ENCODE data around the gene GYPC.

Gene GYPC

GRCh38 chr2:126722081-126722480, 66.1 kb downstream of the GYPC start:
- TF ChIP-seq CTCF (IDR thresholded peaks at IDR 0.05; ENCODE audit: low read depth, low read length): no peak
- no peak for TF ChIP-seq EZH2phosphoT487 (IDR thresholded peaks at IDR 0.05; ENCODE audit: low read depth)
- no peak overlapping the region for H2AFZ ChIP-seq (ENCODE audit: low read depth, low read length)
- H3K36me3 ChIP-seq (replicated peaks; ENCODE audit: low read depth, low read length): peaks cover 4% of the 10 kb centered on the region
- H3K4me1 ChIP-seq (ENCODE audit: low read length): no peaks in the 10 kb centered on the region
- no peak overlapping the region for H3K27ac ChIP-seq (ENCODE audit: low read length)
- H3K9ac ChIP-seq (ENCODE audit: low read length): no peak overlapping the region
- no peaks in the 10 kb centered on the region for H3K79me2 ChIP-seq (ENCODE audit: low read length)
- no peak overlapping the region for H3K4me3 ChIP-seq (ENCODE audit: low read length)
- H3K27me3 ChIP-seq (ENCODE audit: low read depth, low read length): no peaks in the 10 kb centered on the region
- no peaks in the 10 kb centered on the region for H4K20me1 ChIP-seq (ENCODE audit: insufficient read depth, low read length)
- no peak overlapping the region for H3K4me2 ChIP-seq (ENCODE audit: low read length)
- H3K9me3 ChIP-seq (ENCODE audit: insufficient read depth, low read length): peaks cover 10% of the 10 kb centered on the region; the same call in 1 of the 2 replicates

GRCh38 chr2:126722546-126722945, 66.6 kb downstream of the GYPC start:
- no peak overlapping the region for H3K4me3 ChIP-seq (ENCODE audit: low read length)
- no peaks in the 10 kb centered on the region for H3K4me1 ChIP-seq (ENCODE audit: low read length)
- H2AFZ ChIP-seq (ENCODE audit: low read depth, low read length): no peak overlapping the region
- H3K9me3 ChIP-seq (ENCODE audit: insufficient read depth, low read length): peaks cover 10% of the 10 kb centered on the region; the same call in 1 of the 2 replicates
- no peaks in the 10 kb centered on the region for H3K27me3 ChIP-seq (ENCODE audit: low read depth, low read length)
- H4K20me1 ChIP-seq (ENCODE audit: insufficient read depth, low read length): no peaks in the 10 kb centered on the region
- no peak overlapping the region for H3K27ac ChIP-seq (ENCODE audit: low read length)
- TF ChIP-seq CTCF (IDR thresholded peaks at IDR 0.05; ENCODE audit: low read depth, low read length) (no peak), EZH2phosphoT487 (IDR thresholded peaks at IDR 0.05; ENCODE audit: low read depth) (no peak)
- H3K36me3 ChIP-seq (replicated peaks; ENCODE audit: low read depth, low read length): peaks cover 4% of the 10 kb centered on the region
- no peak overlapping the region for H3K9ac ChIP-seq (ENCODE audit: low read length)
- no peaks in the 10 kb centered on the region for H3K79me2 ChIP-seq (ENCODE audit: low read length)
- no peak overlapping the region for H3K4me2 ChIP-seq (ENCODE audit: low read length)

GRCh38 chr2:126723281-126723815, 67.4 kb downstream of the GYPC start:
- H3K27ac ChIP-seq (ENCODE audit: low read length): no peak overlapping the region
- H3K4me2 ChIP-seq (ENCODE audit: low read length): no peak overlapping the region
- no peak overlapping the region for H3K4me3 ChIP-seq (ENCODE audit: low read length)
- H3K36me3 ChIP-seq (replicated peaks; ENCODE audit: low read depth, low read length): peaks cover 4% of the 10 kb centered on the region
- H2AFZ ChIP-seq (ENCODE audit: low read depth, low read length): no peak overlapping the region
- no peaks in the 10 kb centered on the region for H3K4me1 ChIP-seq (ENCODE audit: low read length)
- H3K79me2 ChIP-seq (ENCODE audit: low read length): no peaks in the 10 kb centered on the region
- peaks cover 10% of the 10 kb centered on the region; the same call in 1 of the 2 replicates for H3K9me3 ChIP-seq (ENCODE audit: insufficient read depth, low read length)
- TF ChIP-seq EZH2phosphoT487 (IDR thresholded peaks at IDR 0.05; ENCODE audit: low read depth) (no peak), CTCF (IDR thresholded peaks at IDR 0.05; ENCODE audit: low read depth, low read length) (no peak)
- H3K27me3 ChIP-seq (ENCODE audit: low read depth, low read length): no peaks in the 10 kb centered on the region
- H4K20me1 ChIP-seq (ENCODE audit: insufficient read depth, low read length): no peaks in the 10 kb centered on the region
- H3K9ac ChIP-seq (ENCODE audit: low read length): no peak overlapping the region

- H3K36me3 ChIP-seq (replicated peaks; ENCODE audit: low read depth, low read length): peaks cover 4% of the 10 kb centered on the region
- H3K4me1 ChIP-seq (ENCODE audit: low read length): no peaks in the 10 kb centered on the region
- H3K4me3 ChIP-seq (ENCODE audit: low read length): no peak overlapping the region
- no peaks in the 10 kb centered on the region for H4K20me1 ChIP-seq (ENCODE audit: insufficient read depth, low read length)
- H3K4me2 ChIP-seq (ENCODE audit: low read length): no peak overlapping the region
- no peaks in the 10 kb centered on the region for H3K79me2 ChIP-seq (ENCODE audit: low read length)
- no peak overlapping the region for H3K27ac ChIP-seq (ENCODE audit: low read length)
- H2AFZ ChIP-seq (ENCODE audit: low read depth, low read length): no peak overlapping the region
- no peaks in the 10 kb centered on the region for H3K27me3 ChIP-seq (ENCODE audit: low read depth, low read length)
- no peak overlapping the region for H3K9ac ChIP-seq (ENCODE audit: low read length)
- peaks cover 10% of the 10 kb centered on the region; the same call in 1 of the 2 replicates for H3K9me3 ChIP-seq (ENCODE audit: insufficient read depth, low read length)
- TF ChIP-seq CTCF (IDR thresholded peaks at IDR 0.05; ENCODE audit: low read depth, low read length) (no peak), EZH2phosphoT487 (IDR thresholded peaks at IDR 0.05; ENCODE audit: low read depth) (no peak)
Measured at GRCh38 chr2:126725580-126725979, 69.6 kb downstream of the GYPC start.
